Omental fat pad (tissue), 4 donors: Measurements from ENCODE around the gene LRTM1. TPM values are rescaled to one million over a fixed set of nuclear protein-coding genes. Genes with fewer than 3 reads are reported as not detected.

Experiments used
- ATAC-seq: fragments of 150-250 bp; one replicate; pipeline ENCODE4 v1.9.1; 2016; ENCODE audit warnings: mild to moderate bottlenecking, moderate library complexity; ENCODE audit not compliant: low FRiP score
- DNase-seq: peaks from one replicate; pipeline ENCODE4 v3.0.0-alpha.2; 2019; ENCODE audit warnings: low spot score
- CTCF ChIP-seq, 3 donors: fragments of 450-650 bp; IDR thresholded peaks; one replicate each; pipeline ENCODE4 v1.5.1; 2016 to 2017; ENCODE audit warnings: antibody characterized with exemption in 3 of 3, mild to moderate bottlenecking in 3 of 3, moderate library complexity in 2 of 3
- total RNA-seq, 4 donors: library from RNA; depleted of rRNA; stranded (reverse); fragments of >200 nt; gene quantifications; one replicate each; pipeline ENCODE4 v1.1.0, GENCODE V29; 2016

LRTM1 gene
- total RNA-seq, 4 donors from 2014 or later = not detected

GRCh38 chr3:54899273-54899672, 28.6 kb downstream of the LRTM1 start:
- no peak for TF ChIP-seq CTCF (IDR thresholded peaks at IDR 0.05)
- no peak for DNase-seq
- no peak for ATAC-seq

DNA sequence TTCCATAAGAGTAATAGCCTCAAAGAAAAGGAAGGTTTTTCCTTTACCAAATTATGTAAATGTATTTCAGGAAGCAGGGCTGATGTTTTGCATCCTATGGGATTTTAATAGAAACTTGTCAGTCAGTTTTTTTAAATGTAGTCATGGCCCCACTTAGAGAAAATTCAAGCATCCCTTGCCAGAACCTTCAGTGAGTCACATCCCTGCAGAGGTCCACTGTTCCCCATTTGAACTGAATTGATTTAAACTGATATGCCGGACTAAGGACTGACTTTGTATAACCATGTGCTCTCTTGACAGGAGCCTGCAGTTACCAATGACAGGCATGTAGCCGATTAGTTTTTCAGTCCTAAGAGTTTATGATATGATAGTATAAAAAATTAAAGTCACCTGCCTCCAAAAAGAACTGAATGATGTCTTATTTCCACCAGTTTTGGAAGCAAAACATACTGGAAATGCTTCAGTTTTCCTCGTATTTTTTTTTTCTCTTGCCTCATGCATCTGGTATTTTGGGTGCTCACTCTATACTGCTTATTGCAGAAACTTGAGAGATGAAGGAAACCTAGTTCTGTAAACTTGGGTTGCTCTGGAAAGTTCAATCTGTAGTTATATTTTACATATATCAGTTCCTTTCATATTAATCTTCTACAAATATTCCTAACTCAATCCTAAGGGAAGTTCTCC, 30.7 kb downstream of the LRTM1 start:
- no peak for DNase-seq
- no peak for ATAC-seq
- no peak for TF ChIP-seq CTCF (IDR thresholded peaks at IDR 0.05)

GRCh38 chr3:54895613-54896012, 32.2 kb downstream of the LRTM1 start:
- TF ChIP-seq CTCF (IDR thresholded peaks at IDR 0.05) = no peak
- DNase-seq (no peak), ATAC-seq (no peak)

GRCh38 chr3:54892168-54892567, 35.7 kb downstream of the LRTM1 start:
- DNase-seq (no peak), ATAC-seq (no peak)
- no peak for TF ChIP-seq CTCF (IDR thresholded peaks at IDR 0.05)

GRCh38 chr3:54891540-54891897, 36.3 kb downstream of the LRTM1 start:
- DNase-seq (no peak), ATAC-seq (peak; percentile 96)
- no peak for TF ChIP-seq CTCF (IDR thresholded peaks at IDR 0.05)

DNA sequence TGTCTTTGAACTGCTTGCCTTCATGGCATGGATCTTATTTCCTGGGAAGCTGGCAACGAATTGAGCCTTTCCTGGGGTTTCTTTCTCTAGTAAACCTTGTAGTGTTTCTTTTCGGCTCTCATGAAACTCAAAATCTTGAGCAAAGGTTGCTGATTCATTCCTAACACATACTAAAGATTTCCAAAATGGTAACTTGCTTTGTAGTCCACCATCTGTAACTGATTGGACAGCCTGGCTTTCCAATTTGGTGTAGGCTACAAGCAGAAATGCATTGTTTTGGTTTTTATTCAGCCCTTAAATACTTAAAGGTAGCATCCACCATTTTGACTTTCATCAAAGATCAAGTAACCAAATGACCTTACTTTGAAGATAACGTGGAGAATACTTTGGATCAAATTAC, 38.1 kb downstream of the LRTM1 start:
- DNase-seq (no peak), ATAC-seq (no peak)
- no peak for TF ChIP-seq CTCF (IDR thresholded peaks at IDR 0.05)

DNA sequence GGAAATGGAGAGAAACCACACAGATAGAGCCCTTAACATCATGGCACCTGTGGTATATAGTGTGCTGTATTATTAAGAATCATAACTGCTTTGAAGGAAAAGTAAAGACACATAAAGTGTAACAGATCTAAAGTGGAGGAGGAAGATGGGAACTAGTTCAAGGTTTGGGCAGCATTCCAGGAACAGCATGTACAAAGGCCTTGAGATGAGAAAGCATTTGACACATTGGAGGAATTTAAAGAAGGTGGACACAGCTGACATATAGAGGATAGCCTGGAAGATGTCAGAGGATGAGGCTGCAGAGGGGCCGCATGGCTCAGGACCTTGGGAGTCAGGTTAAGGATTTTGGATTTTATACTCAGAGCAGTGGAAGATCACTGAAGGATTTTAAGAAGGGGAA, 39.0 kb downstream of the LRTM1 start:
- DNase-seq = no peak
- no peak for ATAC-seq
- no peak for TF ChIP-seq CTCF (IDR thresholded peaks at IDR 0.05)
